Neural cell (in vitro differentiated cells): ENCODE measurements around the gene GON4L.
A peak's percentile ranks its signal among the peaks of the same experiment; 100 is the strongest.
"Not testable (repeated sequence)": the region's sequence is repeated elsewhere in the genome, so short reads cannot be mapped to it uniquely, and the experiment has no call there.

Source experiments
- CTCF ChIP-seq: fragments of 450-650 bp; IDR thresholded peaks from 2 replicates; pipeline ENCODE4 v1.5.1; 2014; ENCODE audit warnings: antibody characterized with exemption, mild to moderate bottlenecking, moderate library complexity; ENCODE audit not compliant: poor library complexity, severe bottlenecking
- EP300 ChIP-seq: fragments of 450-650 bp; conservative IDR thresholded peaks from 2 replicates; pipeline ENCODE4 v1.6.1; 2014; ENCODE audit warnings: antibody characterized with exemption, mild to moderate bottlenecking, moderate library complexity; ENCODE audit not compliant: poor library complexity, severe bottlenecking
- POLR2AphosphoS5 ChIP-seq: IDR thresholded peaks from 2 replicates; pipeline ENCODE4 v1.6.1; 2012
- SMC3 ChIP-seq: fragments of 450-650 bp; conservative IDR thresholded peaks from 2 replicates; pipeline ENCODE4 v1.6.1; 2014; ENCODE audit warnings: antibody characterized with exemption, mild to moderate bottlenecking, moderate library complexity; ENCODE audit not compliant: poor library complexity

DNA sequence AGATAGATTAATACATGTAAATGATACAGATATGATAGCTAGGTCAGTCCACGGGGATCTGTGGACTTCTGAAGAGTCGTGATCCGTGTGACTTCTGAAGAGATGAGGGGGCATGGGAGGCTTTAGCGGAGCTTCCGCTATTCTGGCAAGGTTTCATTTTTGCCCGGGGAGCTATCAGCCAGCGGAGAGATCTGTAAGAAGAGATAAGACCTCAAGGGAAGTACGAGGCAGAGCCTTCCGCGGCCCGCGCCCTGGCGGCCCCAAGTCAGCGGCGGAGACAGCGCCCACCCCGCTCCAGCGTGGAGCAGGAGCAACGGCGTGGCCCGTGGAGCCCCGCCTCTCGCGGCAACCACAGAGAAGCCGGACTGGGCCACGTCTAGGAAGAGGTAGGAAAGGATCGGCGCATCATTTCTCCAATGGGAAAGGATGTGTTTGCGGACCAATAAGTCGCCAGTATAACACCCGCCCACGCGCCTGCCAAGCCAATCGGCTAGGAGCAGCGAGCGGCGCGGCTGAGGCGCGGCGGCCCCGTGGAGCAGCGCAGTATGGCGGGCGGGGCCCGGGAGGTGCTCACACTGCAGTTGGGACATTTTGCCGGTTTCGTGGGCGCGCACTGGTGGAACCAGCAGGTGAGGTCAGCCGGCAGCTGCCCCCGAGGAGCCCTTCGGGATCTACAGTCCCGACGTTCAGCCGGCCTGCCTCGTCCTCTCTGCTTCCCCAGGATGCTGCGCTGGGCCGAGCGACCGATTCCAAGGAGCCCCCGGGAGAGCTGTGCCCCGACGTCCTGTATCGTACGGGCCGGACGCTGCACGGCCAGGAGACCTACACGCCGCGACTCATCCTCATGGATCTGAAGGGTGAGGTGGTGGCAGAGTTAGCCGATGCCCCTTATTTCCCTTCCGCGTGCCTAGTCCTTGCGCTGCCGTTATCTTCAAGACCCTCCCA is 111.5 kb downstream of the GON4L start:
- TF ChIP-seq CTCF = not testable (repeated sequence)
- TF ChIP-seq EP300 (peak; percentile 14), SMC3 (peak; percentile 51), POLR2AphosphoS5 (peak; percentile 32)
